OCI-LY7 (cell line): ENCODE measurements around the gene SEPTIN6. TPM values are rescaled to one million over a fixed set of nuclear protein-coding genes. Genes with fewer than 3 reads are reported as not detected.

ENCODE experiments used
- BruUV-seq: library from RNA; stranded (reverse); fragments of 400-500 nt; replicated peaks from 2 replicates; lab custom pipeline; 2021; lab: Mats Ljungman, UMichigan
- CTCF ChIA-PET: fragments of 300-600 bp; sonication (Branson Sonifier 250); formaldehyde crosslinking; loops from one replicate; lab custom pipeline; 2022; ENCODE audit warnings: antibody characterized with exemption; ENCODE audit not compliant: unreplicated experiment; lab: Charles Lee
- POLR2A ChIA-PET: fragments of 300-600 bp; sonication (Branson Sonifier 250); formaldehyde crosslinking; loops from one replicate; lab custom pipeline; 2022; ENCODE audit warnings: antibody characterized with exemption; lab: Charles Lee
- DNase-seq: peaks from one replicate; pipeline ENCODE4 v3.0.0-alpha.2; 2015; ENCODE audit warnings: low spot score
- H2AFZ ChIP-seq: fragments of 200-600 bp; sonication (generic), shearing (Covaris generic); 2 replicates; pipeline ENCODE4 v1.6.1; 2014; ENCODE audit warnings: mild to moderate bottlenecking, antibody characterized with exemption, low read length, moderate library complexity
- H3K27ac ChIP-seq: fragments of 200-600 bp; sonication (generic); 2 replicates; pipeline ENCODE4 v1.5.1; 2014; ENCODE audit warnings: mixed run types, low read depth, mild to moderate bottlenecking, moderate library complexity, low read length, inconsistent platforms; ENCODE audit not compliant: poor library complexity, severe bottlenecking
- H3K36me3 ChIP-seq: fragments of 200-600 bp; sonication (generic); 2 replicates; pipeline ENCODE4 v1.6.1; 2014; ENCODE audit warnings: mild to moderate bottlenecking, antibody characterized with exemption, low read length, moderate library complexity, mixed read lengths; ENCODE audit not compliant: insufficient read depth
- H3K4me1 ChIP-seq: fragments of 200-600 bp; sonication (generic); 2 replicates; pipeline ENCODE4 v1.5.1; 2014; ENCODE audit warnings: mild to moderate bottlenecking, low read length; ENCODE audit not compliant: insufficient read depth, poor library complexity, severe bottlenecking
- H3K4me2 ChIP-seq: fragments of 200-600 bp; sonication (generic); 2 replicates; pipeline ENCODE4 v1.6.1; 2014; ENCODE audit warnings: mild to moderate bottlenecking, low read length
- H3K4me3 ChIP-seq: fragments of 200-600 bp; sonication (generic); 2 replicates; pipeline ENCODE4 v1.5.1; 2014; ENCODE audit warnings: mild to moderate bottlenecking, low read depth, low read length; ENCODE audit not compliant: poor library complexity, severe bottlenecking
- H3K79me2 ChIP-seq: fragments of 200-600 bp; sonication (generic); 2 replicates; pipeline ENCODE4 v1.6.1; 2016; ENCODE audit warnings: low read depth, mild to moderate bottlenecking, low read length, moderate library complexity, mixed read lengths; ENCODE audit not compliant: insufficient read depth
- H3K9me2 ChIP-seq: fragments of 200-600 bp; sonication (generic); 2 replicates; pipeline ENCODE4 v1.6.1; 2016; ENCODE audit warnings: mild to moderate bottlenecking, low read length, mixed read lengths; ENCODE audit not compliant: insufficient read depth
- H3K9me3 ChIP-seq: fragments of 200-600 bp; sonication (generic); 2 replicates; pipeline ENCODE4 v1.6.1; 2014; ENCODE audit warnings: mild to moderate bottlenecking, mixed run types, low read length, mixed read lengths
- H4K20me1 ChIP-seq: fragments of 200-600 bp; sonication (generic); 2 replicates; pipeline ENCODE4 v1.6.1; 2014; ENCODE audit warnings: mild to moderate bottlenecking, antibody characterized with exemption, low read length, moderate library complexity, mixed read lengths; ENCODE audit not compliant: insufficient read depth
- EZH2phosphoT487 ChIP-seq: fragments of 200-600 bp; sonication (generic); IDR thresholded peaks from 2 replicates; pipeline ENCODE4 v1.6.1; 2018; ENCODE audit warnings: low read depth, borderline replicate concordance, mild to moderate bottlenecking, mixed run types, antibody characterized with exemption, low read length, moderate library complexity, mixed read lengths
- intact Hi-C: fragments of 100-400 bp; cut with micrococcal nuclease; formaldehyde crosslinking; loops from one replicate; pipeline ENCODE4 v1.10.0; 2022; ENCODE audit not compliant: unreplicated experiment
- total RNA-seq, 2 experiments: library from RNA; depleted of rRNA in 1 of 2; stranded (reverse); fragments of >200 nt in 1 of 2; shearing (Covaris generic) in 1 of 2; gene quantifications; 2 replicates each; pipeline ENCODE4 v1.2.3, GENCODE V29; 2014 to 2022
- TF ChIP-seq, protein P1 (sequence below): fragments of 200-600 bp; sonication (generic); conservative IDR thresholded peaks from 2 replicates; pipeline ENCODE4 v1.5.1; 2014; ENCODE audit warnings: mild to moderate bottlenecking, antibody characterized with exemption, low read length, moderate library complexity, mixed read lengths

The SEPTIN6 gene
- total RNA-seq, 2 experiments from 2014 or later = 145 to 216 TPM

DNA sequence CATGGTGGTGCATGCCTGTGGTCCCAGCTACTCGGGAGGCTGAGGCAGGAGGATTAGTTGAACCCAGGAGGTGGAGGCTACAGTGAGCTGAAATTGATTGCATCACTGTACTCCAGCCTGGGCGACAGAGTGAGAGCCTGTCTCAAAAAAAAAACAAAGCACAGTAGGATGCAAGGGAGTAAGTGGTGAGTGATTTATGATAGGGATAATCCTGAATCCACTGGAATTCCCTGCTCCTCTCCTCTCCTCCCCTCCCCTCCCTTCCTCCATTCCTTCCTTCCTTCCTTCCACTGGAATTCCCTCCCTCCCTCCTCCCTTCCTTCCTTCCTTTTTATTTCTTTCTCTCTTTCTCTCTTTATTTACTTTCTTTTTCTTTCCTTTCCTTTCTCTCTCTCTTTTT lies 45.9 kb downstream of the SEPTIN6 start:
- no peaks in the 10 kb centered on the region for H3K4me1 ChIP-seq
- intact Hi-C loops = no loop called here
- H4K20me1 ChIP-seq = no peaks in the 10 kb centered on the region
- H3K4me3 ChIP-seq = no peak overlapping the region
- H3K79me2 ChIP-seq = no peaks in the 10 kb centered on the region
- no peaks in the 10 kb centered on the region for H3K9me2 ChIP-seq
- H3K27ac ChIP-seq = no peak overlapping the region
- TF ChIP-seq, protein P1, sequence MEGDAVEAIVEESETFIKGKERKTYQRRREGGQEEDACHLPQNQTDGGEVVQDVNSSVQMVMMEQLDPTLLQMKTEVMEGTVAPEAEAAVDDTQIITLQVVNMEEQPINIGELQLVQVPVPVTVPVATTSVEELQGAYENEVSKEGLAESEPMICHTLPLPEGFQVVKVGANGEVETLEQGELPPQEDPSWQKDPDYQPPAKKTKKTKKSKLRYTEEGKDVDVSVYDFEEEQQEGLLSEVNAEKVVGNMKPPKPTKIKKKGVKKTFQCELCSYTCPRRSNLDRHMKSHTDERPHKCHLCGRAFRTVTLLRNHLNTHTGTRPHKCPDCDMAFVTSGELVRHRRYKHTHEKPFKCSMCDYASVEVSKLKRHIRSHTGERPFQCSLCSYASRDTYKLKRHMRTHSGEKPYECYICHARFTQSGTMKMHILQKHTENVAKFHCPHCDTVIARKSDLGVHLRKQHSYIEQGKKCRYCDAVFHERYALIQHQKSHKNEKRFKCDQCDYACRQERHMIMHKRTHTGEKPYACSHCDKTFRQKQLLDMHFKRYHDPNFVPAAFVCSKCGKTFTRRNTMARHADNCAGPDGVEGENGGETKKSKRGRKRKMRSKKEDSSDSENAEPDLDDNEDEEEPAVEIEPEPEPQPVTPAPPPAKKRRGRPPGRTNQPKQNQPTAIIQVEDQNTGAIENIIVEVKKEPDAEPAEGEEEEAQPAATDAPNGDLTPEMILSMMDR = no peak
- TF ChIP-seq EZH2phosphoT487 = no peak
- H3K4me2 ChIP-seq = no peak overlapping the region
- DNase-seq = no peak
- no peak overlapping the region for H2AFZ ChIP-seq
- H3K36me3 ChIP-seq = peaks cover 82% of the 10 kb centered on the region
- no TSS peak for BruUV-seq
- ChIA-PET POLR2A (interaction anchor here (0.6 to 1.3 kb wide), 4 partner anchors 9 to 68 kb away, joined by 3 to 5 read pairs (median 4); no protein-coding TSS in a partner anchor), CTCF (no interaction called here)
- no peaks in the 10 kb centered on the region for H3K9me3 ChIP-seq

- no TSS peak for BruUV-seq
- intact Hi-C loops = no loop called here
- Histone ChIP-seq H3K4me2 (no peak overlapping the region), H3K4me3 (no peak overlapping the region), H3K9me3 (no peaks in the 10 kb centered on the region), H3K36me3 (peaks cover 82% of the 10 kb centered on the region), H3K27ac (no peak overlapping the region), H3K4me1 (no peaks in the 10 kb centered on the region), H2AFZ (no peak overlapping the region), H3K79me2 (no peaks in the 10 kb centered on the region), H3K9me2 (no peaks in the 10 kb centered on the region), H4K20me1 (no peaks in the 10 kb centered on the region)
- DNase-seq = no peak
- ChIA-PET POLR2A (interaction anchor here (0.6 to 1.3 kb wide), 3 partner anchors 16 to 68 kb away, joined by 3 to 5 read pairs (median 4); no protein-coding TSS in a partner anchor), CTCF (no interaction called here)
- no peak for TF ChIP-seq EZH2phosphoT487
- TF ChIP-seq, protein P1 = no peak
These were observed 46.5 kb downstream of the SEPTIN6 start for GRCh38 chrX:119646515-119646914.

DNA sequence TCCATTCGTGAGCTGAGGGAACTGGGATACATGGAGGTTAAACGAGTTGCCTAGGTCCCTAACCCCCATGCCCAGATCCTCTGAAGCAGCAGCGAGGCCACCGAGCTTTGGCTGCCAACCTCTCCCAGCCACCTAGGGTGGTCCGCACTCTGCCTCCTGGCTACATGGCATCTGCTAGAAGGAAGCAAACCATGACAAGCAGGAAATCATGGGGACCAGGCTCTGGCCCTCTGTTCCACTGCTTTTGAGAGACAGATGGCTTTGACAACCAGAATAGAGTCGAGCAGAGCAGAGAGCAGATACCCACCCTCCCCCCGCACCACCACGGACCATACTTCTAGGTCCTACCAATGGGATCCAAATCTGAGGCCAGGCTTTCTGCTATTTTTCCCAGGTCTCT lies 49.3 kb downstream of the SEPTIN6 start:
- POLR2A ChIA-PET = no interaction called here

More for the DNA sequence above, 49.3 kb downstream of the SEPTIN6 start:
- H3K4me1 ChIP-seq = no peaks in the 10 kb centered on the region
- TF ChIP-seq EZH2phosphoT487 = no peak
- TF ChIP-seq, protein P1 = no peak
- intact Hi-C loops = no loop called here
- peaks cover 83% of the 10 kb centered on the region for H3K36me3 ChIP-seq
- no peak for DNase-seq
- CTCF ChIA-PET = no interaction called here
- H2AFZ ChIP-seq = no peak overlapping the region
- BruUV-seq = no TSS peak
- H3K79me2 ChIP-seq = no peaks in the 10 kb centered on the region
- no peaks in the 10 kb centered on the region for H4K20me1 ChIP-seq
- no peak overlapping the region for H3K4me3 ChIP-seq
- no peaks in the 10 kb centered on the region for H3K9me3 ChIP-seq
- no peak overlapping the region for H3K27ac ChIP-seq
- no peak overlapping the region for H3K4me2 ChIP-seq
- no peaks in the 10 kb centered on the region for H3K9me2 ChIP-seq
